Effector CD8-positive, alpha-beta T cell (primary cell): ENCODE results near the gene GALNT1.

ENCODE experiments used
- DNase-seq: peaks from one replicate; lab custom pipeline; 2025; lab: John Stamatoyannopoulos, UW

The GALNT1 gene

GRCh38 chr18:35716169-35716831 lies 134.8 kb downstream of the GALNT1 start:
- DNase-seq: no peak

- no peak for DNase-seq
Measured at GRCh38 chr18:35717182-35717581, 135.6 kb downstream of the GALNT1 start.

GRCh38 chr18:35721431-35722081 lies 140.0 kb downstream of the GALNT1 start:
- no peak for DNase-seq

- DNase-seq: no peak
Measured at GRCh38 chr18:35728676-35729075, 147.1 kb downstream of the GALNT1 start.

- DNase-seq: no peak
Measured at GRCh38 chr18:35729991-35730668, 148.6 kb downstream of the GALNT1 start.

GRCh38 chr18:35730691-35731370 lies 149.3 kb downstream of the GALNT1 start:
- DNase-seq: no peak

- no peak for DNase-seq
Measured at GRCh38 chr18:35731701-35732100, 150.2 kb downstream of the GALNT1 start.

- DNase-seq: no peak
Measured at GRCh38 chr18:35732162-35732561, 150.6 kb downstream of the GALNT1 start.

- no peak for DNase-seq
Measured at GRCh38 chr18:35732636-35733035, 151.1 kb downstream of the GALNT1 start.

- DNase-seq: no peak
Measured at GRCh38 chr18:35733408-35733807, 151.9 kb downstream of the GALNT1 start.

- no peak for DNase-seq
Measured at GRCh38 chr18:35736696-35737095, 155.2 kb downstream of the GALNT1 start.

GRCh38 chr18:35739778-35740177 lies 158.2 kb downstream of the GALNT1 start:
- no peak for DNase-seq

- no peak for DNase-seq
Measured at GRCh38 chr18:35740656-35741055, 159.1 kb downstream of the GALNT1 start.

- no peak for DNase-seq
Measured at GRCh38 chr18:35743916-35744315, 162.4 kb downstream of the GALNT1 start.

GRCh38 chr18:35745814-35746213 lies 164.3 kb downstream of the GALNT1 start:
- DNase-seq: no peak

- no peak for DNase-seq
Measured at GRCh38 chr18:35746826-35747339, 165.3 kb downstream of the GALNT1 start.

GRCh38 chr18:35747894-35748472 lies 166.4 kb downstream of the GALNT1 start:
- no peak for DNase-seq

- DNase-seq: no peak
Measured at GRCh38 chr18:35749701-35750100, 168.2 kb downstream of the GALNT1 start.

- DNase-seq: no peak
Measured at GRCh38 chr18:35750929-35751328, 169.4 kb downstream of the GALNT1 start.

- DNase-seq: no peak
Measured at GRCh38 chr18:35753306-35753910, 171.9 kb downstream of the GALNT1 start.

- no peak for DNase-seq
Measured at GRCh38 chr18:35754464-35754863, 172.9 kb downstream of the GALNT1 start.

- no peak for DNase-seq
Measured at GRCh38 chr18:35755369-35755768, 173.8 kb downstream of the GALNT1 start.
